ENCODE measurements around the gene ZNF438. TPM values are rescaled to one million over a fixed set of nuclear protein-coding genes. Genes with fewer than 3 reads are reported as not detected.
A peak's percentile ranks its signal among the peaks of the same experiment; 100 is the strongest.
"Not testable (repeated sequence)": the region's sequence is repeated elsewhere in the genome, so short reads cannot be mapped to it uniquely, and the experiment has no call there.

Gene ZNF438
- total RNA-seq, 1 donor from 2014 or later: 1.9 TPM

GRCh38 chr10:30940256-30940655 lies 91.4 kb downstream of the ZNF438 start:
- peak; percentile 80 to 88 for DNase-seq (ENCODE audit: low read depth in 2 of 2)

- peak in 1 of 2 donors; percentile 4 for DNase-seq (ENCODE audit: low read depth in 2 of 2)
These were observed 91.9 kb downstream of the ZNF438 start for GRCh38 chr10:30939643-30940251.

DNA sequence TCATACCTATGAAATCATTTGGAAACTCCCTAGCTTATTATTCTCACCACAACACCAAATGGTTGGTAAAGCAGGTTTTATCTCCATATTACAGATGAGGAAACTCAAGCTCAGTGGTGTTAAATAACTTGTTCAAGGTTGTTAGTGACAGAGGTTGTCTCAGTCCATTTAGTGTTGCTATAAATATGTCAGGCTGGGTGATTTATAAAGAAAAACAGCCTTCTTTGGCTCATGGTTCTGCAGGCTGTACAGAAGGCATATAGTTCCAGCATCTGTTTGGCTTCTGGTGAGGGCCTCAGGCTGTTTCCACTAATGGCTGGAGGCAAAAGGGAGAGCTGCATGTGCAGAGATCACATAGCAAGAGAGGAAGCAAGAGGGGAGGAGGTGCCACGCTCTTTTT lies 96.6 kb downstream of the ZNF438 start:
- peak in 1 of 2 donors; percentile 21 for DNase-seq (ENCODE audit: low read depth in 2 of 2)

DNA sequence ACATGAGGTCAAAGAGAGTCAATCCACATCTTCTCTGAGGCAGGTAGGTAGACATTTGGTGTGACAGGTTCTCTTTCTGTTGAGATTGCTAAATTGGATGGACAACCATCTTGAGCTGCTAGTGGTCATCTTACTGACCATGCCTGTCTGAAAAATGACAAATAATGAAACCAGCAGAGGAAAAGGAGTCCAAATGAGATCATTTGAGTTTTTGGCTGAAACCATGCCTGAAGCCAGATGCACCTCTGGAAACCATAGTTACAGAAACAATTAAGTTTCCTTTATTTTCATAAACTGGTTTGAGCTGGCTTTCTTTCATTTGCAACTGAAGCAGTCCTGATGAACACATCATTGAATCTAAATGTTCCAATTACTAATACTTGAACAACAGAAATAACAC lies 100.6 kb downstream of the ZNF438 start:
- DNase-seq (ENCODE audit: low read depth in 2 of 2): no peak

GRCh38 chr10:30929901-30930520 lies 101.7 kb downstream of the ZNF438 start:
- DNase-seq (ENCODE audit: low read depth in 2 of 2): no peak

GRCh38 chr10:30929311-30929729 lies 102.3 kb downstream of the ZNF438 start:
- DNase-seq (ENCODE audit: low read depth in 2 of 2): not testable (repeated sequence)

GRCh38 chr10:30928742-30929141 lies 102.9 kb downstream of the ZNF438 start:
- no peak for DNase-seq (ENCODE audit: low read depth in 2 of 2)

DNA sequence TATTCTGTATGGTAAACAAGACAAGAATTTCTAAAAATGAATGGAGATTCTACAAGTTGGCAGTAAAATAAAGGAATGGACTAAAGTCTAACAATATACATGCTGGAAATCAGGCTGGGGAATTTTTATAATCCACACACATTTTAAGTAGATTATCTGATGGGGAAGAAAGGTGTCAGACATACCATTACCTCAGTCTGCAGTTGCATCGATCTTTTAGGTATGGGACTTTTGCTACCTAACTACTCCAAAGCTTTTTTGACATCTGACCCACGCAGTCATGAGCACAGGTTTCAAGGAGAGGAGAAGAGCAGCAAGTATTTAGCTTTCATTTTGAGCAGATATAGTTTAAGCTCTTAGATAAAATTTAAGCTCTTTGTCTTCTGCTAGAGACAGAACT lies 113.0 kb downstream of the ZNF438 start:
- DNase-seq (ENCODE audit: low read depth in 2 of 2): no peak

- DNase-seq (ENCODE audit: low read depth in 2 of 2): no peak
These were observed 113.9 kb downstream of the ZNF438 start for GRCh38 chr10:30917789-30918188.

DNA sequence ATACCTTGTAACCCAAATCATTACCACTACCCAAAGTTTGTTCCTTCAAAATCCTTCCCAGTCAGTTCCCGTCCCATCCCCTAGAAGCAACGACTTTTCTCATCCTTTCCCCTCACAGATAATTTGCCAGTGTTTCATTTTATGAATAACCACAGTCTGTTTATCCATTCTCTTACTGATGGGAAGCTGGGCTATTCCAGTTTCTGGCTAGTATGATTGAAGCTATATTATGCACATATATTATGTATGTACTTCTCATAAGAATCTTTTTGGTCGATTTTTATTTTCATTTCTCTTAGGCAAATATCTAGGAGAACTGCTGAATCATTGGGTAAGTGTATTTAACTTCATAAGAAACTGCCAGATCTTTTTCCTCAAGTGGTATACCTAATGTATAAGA lies 114.6 kb downstream of the ZNF438 start:
- no peak for DNase-seq (ENCODE audit: low read depth in 2 of 2)

GRCh38 chr10:30915146-30915545 lies 116.5 kb downstream of the ZNF438 start:
- no peak for DNase-seq (ENCODE audit: low read depth in 2 of 2)

DNA sequence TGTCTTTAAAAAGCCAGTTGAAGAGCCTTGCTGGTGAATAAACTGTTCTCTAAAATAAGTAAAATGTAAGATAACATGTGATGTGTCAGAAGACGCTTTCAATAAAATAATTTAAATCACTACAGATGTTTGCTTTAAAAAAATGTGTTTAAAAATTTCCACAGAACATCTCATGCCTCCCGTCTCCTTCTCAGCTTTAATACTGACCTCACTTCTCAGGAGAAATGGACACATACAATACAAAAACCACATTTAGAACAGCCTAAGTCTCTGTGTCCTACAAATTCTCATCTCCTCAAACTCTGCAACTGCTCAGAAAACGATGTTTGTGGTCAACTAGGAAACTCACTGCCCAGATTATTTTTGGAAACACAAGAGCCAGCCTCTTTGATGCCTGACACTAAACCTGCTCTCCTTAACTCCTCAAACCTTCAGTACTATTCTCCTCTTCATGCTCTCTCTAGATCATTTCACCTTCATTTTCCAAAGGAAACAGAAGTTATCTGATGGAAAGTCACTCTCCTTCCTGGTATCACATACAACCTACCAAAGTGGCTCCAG lies 120.3 kb downstream of the ZNF438 start:
- DNase-seq (ENCODE audit: low read depth in 2 of 2): no peak

DNA sequence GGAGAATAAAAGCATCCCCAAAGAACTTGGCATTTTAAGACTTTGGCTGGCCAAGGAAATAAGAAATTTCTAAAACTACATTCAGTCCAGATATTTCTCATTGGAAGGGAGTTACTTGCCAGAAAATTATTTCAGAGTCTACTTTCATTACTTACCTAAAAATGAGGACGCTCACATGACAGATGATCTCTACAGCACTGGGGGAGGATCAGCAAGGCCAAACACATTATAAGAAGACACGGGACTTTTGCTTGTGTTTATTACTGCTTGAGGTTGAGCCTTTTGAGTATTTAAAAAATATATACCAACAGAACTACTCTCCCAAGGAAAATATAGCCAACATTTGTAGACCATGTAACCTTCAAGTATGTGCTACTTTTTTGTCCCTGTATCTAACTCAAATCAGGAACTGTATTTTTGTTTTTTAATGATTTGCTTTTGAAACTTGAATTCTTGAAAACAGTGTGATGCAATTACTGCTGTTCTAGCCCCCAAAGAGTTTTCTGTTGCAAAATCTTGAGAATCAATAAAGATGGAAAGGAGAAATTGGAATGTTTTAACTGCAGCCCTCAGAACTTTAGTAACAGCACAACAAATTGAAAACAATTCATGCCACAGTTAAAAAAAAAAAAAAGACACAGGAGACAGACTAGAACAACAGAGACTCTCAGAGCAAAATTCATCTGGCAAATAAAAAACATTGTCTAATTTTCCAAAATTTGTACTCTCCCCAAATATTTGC lies 128.1 kb downstream of the ZNF438 start:
- no peak for DNase-seq (ENCODE audit: low read depth in 2 of 2)

DNA sequence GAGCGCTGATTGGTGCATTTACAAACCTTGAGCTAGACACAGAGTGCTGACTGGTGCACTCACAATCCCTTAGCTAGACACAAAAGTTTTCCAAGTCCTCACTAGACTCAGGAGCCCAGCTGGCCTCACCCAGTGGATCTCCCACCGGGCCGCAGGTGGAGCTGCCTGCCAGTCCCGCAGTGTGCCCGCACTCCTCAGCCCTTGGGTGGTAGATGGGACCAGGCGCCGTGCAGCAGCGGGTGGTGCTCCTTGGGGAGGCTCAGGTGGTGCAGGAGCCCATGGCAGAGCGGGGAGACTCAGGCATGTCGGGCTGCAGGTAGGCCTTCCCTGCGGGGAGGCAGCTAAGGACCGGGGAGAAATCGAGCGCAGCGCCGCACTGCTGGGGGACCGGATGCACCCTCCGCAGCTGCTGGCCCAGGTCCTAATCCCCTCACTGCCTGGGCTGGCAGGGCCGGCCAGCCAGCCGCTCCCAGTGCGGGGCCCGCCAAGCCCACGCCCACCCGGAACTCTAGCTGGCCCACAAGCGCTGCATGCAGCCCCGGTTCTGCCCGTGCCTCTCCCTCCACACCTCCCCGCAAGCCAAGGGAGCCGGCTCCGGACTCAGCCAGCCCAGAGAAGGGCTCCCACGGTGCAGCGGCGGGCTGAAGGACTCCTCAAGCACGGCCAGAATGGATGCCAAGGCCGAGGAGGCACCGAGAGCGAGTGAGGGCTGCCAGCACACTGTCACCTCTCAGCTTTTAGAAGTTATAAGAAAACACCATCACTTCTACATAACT lies 128.9 kb downstream of the ZNF438 start:
- no peak for DNase-seq (ENCODE audit: low read depth in 2 of 2)

- DNase-seq (ENCODE audit: low read depth in 2 of 2): not testable (repeated sequence)
These were observed 130.2 kb downstream of the ZNF438 start for GRCh38 chr10:30901487-30901886.

- DNase-seq (ENCODE audit: low read depth in 2 of 2): no peak
These were observed 132.7 kb downstream of the ZNF438 start for GRCh38 chr10:30898964-30899363.

DNA sequence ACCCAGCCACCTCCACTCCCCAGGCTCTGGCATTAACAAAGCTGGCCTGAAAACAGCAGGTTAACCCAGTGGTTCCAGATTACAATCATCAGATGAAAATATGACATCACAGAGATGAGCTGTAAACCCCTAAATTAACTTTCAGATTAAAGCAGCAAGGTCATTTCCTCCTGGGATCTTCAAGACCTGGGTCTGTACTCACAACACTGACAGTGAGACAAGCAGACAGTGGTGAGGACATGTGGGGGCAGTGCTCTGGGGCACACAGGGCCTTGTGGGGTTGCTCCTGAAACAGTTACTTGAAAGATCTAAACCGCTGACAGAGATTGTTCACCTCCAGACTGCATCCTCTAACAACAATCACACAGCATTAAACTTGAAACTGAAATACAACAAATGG lies 134.1 kb downstream of the ZNF438 start:
- no peak for DNase-seq (ENCODE audit: low read depth in 2 of 2)

DNA sequence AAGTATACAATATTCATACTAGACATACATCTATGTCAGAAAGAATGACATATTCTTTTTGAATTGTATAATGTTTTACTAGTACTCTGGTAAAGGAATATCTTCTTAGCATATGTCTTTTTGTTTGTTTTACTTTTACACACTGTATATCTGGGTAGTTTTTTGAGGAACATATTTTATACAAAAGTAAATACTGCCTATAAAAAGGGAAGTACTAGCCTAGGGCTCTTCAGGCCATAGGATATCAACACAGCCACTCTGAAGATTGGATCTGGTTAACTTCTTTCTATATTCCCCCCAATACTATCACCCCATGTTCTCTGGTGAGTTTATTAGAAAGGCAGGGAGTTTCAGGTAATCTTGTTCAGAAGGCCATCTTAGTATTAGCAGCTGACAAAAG lies 134.6 kb downstream of the ZNF438 start:
- no peak for DNase-seq (ENCODE audit: low read depth in 2 of 2)

GRCh38 chr10:30894221-30894620 lies 137.4 kb downstream of the ZNF438 start:
- DNase-seq (ENCODE audit: low read depth in 2 of 2): no peak

GRCh38 chr10:30893208-30893607 lies 138.5 kb downstream of the ZNF438 start:
- peak; percentile 4 to 64 for DNase-seq (ENCODE audit: low read depth in 2 of 2)

DNA sequence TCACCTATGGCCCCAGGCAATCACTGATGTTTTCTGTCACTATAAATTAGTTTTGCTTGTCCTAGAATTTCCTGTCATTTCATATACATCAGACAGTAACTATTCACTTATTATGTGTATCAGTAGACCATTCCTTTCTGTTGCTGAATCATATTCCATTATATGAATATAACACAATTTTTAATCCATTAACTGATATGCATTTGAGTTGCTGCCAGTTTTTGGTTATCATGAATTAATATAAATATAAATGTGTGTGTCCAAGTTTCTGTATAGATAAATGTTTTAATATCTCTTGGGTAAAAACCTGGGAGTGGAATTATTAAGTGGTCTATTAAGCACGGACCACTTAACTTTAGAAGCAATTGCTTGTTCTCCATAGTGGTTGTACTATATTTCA lies 143.8 kb downstream of the ZNF438 start:
- no peak for DNase-seq (ENCODE audit: low read depth in 2 of 2)

- DNase-seq (ENCODE audit: low read depth in 2 of 2): no peak
These were observed 146.2 kb downstream of the ZNF438 start for GRCh38 chr10:30885423-30885822.
